Midbrain (tissue), 1 donor: Measurements from ENCODE around the gene SPEN.
"Not testable (repeated sequence)": the region's sequence is repeated elsewhere in the genome, so short reads cannot be mapped to it uniquely, and the experiment has no call there.

ENCODE experiments used
- DNase-seq: peaks from one replicate; lab custom pipeline; 2025; lab: John Stamatoyannopoulos, UW

SPEN gene

DNA sequence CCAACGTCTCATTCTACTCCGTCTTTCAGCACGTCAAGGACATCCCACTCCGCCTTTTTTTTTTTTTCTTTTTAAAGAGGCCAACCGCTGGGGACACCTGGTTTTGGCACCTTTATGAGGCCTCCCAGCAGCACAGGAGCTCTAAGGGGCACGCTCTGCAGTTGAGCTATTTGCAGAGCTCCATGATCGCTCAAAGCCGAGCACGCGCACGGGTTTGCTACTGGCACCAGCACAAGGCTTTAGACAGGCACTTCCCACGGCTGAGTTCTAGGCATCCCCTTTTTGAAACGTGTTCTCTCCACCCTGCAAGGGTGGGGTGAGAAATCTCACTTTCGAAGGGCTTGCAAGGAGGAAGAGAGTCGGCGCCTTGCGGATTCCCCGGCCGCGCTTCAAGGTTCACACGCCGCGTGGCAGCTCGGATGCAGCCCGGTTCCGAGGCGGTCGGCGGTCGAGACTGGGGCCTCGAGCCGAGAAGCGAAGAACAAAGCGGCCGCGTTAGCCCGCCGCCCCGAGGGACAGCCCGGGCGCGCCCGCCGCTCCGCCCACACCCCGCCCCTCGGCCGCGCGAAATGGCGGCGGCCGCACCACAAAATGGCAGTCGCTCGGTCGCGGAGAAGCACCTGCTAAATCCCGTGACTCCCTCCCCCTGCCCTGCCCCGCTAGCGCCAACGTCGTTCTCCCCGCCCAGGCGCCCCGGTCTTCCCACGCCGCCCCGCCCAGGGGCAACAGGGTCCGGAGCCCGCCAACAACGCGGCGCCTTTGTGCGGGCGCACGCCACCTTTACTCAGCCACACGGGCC is 12.9 kb upstream of the SPEN start:
- peak; percentile 89 for DNase-seq

DNA sequence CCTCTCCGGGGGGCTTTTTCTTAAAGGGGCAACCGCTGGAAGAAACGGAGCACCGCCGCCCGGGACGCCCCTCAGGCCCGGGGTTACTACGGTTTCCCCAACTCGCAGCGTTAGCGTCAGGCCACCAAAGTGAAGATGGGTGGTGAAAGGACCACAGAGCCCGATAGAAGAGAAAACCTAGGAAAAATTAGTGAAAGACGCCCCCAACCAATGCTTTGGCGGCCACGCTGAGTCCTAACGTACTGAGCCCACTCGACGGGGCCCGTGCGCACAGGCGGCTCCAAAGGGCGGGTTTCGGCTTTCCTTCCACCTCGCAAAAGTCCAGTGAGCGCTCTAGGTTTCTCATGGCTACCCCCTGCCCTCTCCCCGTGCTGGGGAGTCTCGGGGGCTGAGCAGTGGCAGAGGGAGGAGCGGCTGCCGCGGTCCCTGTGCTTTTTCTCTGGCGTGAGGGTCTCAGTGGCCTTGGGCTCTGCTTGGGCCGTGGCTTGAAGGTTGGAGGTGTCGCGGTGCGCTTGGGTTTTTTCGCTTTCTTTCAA is 12.2 kb upstream of the SPEN start:
- no peak for DNase-seq

- DNase-seq: peak; percentile 100
Observed at GRCh38 chr1:15835741-15836510, 11.6 kb upstream of the SPEN start.

DNA sequence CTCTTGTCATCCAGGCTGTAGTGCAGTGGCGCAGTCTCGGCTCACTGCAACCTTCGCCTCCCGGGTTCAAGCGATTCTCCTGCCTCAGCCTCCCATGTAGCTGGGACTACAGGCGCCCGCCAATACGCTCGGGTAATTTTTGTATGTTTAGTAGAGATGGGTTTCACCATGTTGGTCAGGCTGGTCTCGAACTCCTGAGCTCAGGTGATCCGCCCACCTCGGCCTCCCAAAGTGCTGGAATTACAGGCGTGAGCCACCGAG is 11.1 kb upstream of the SPEN start:
- not testable (repeated sequence) for DNase-seq

DNA sequence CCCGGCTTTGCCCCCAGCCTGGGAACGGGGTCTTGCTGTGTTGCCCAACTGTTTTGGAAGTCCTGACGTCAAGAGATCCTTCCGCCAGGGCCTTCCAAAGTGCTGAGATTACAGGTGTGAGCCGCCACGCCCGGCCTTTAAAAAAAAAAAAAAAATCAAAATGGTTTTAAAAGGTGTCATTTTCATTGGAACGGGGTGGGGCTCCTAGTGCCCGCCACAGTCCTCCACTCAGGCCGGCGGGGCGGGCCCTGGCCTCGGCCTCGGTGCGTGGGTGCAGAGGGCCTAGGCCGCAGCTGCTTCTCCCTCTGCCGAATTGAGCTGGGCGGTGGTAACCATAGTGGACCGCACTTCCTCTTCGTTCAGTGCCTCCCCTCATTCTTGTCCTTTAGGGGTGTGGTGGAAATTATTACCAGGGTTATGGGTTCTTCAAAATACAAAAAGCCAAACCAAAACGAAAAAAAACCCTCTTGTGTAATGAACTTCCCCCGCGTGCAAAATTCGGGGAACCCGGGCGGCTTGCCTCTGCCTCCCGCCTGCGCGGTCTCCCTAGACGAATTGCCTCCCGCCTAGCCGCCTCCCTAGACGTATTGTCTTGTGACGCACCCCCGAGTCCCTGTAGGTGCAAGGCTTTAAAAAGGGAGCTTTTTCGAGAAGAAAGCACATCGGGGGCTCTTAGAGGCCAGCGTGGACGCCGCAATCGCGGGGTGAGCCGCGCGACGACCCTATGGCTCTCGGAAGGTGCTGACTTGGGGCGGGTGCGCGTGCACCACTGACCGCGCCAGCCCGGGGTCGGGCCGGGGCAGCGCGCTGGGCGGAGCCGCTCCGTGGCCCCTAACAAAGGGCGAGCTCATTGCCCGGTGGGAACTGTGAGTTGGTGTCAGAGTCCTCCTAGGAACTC is 10.5 kb upstream of the SPEN start:
- no peak for DNase-seq

GRCh38 chr1:15837931-15838330 is 9.6 kb upstream of the SPEN start:
- DNase-seq: no peak

- no peak for DNase-seq
Observed at GRCh38 chr1:15838721-15839120, 8.8 kb upstream of the SPEN start.

DNA sequence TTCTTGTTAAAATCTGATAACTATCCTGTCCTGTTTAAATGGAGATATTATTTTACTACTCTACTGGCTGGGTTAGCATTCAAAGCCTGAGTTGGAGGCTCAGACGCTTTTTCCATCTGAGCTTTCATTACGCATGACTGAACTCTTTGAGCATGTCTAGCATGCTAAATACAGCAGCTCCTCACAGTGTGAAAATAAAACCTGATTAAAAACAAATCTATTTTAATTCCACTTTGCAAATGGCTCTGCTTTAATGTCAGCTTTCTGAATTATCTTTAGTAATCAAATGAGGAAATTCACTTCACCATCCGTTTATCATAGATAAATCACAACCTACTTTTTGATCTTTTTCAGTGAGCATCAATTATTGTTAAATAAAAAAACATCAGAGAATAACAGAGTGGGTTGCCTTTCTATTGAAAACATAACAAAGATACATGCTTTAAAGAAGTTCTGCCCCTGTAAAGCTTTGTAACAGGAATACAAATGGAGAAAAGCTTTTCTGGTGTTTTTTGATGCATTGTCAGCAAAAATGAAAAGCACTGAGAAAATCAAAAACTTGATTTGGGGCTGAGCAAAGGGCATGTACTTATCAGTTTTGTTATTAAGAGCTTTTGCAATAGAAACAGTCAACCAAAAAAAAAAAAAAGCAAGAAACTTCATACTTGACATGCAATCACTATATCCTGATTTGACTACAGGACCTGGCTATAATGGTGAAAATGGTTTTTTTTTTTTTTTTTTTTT is 3.5 kb upstream of the SPEN start:
- peak; percentile 77 for DNase-seq

GRCh38 chr1:15846056-15846455 is 1.5 kb upstream of the SPEN start:
- not testable (repeated sequence) for DNase-seq

GRCh38 chr1:15847893-15848142 is 311 bp downstream of the SPEN start:
- no peak for DNase-seq

DNA sequence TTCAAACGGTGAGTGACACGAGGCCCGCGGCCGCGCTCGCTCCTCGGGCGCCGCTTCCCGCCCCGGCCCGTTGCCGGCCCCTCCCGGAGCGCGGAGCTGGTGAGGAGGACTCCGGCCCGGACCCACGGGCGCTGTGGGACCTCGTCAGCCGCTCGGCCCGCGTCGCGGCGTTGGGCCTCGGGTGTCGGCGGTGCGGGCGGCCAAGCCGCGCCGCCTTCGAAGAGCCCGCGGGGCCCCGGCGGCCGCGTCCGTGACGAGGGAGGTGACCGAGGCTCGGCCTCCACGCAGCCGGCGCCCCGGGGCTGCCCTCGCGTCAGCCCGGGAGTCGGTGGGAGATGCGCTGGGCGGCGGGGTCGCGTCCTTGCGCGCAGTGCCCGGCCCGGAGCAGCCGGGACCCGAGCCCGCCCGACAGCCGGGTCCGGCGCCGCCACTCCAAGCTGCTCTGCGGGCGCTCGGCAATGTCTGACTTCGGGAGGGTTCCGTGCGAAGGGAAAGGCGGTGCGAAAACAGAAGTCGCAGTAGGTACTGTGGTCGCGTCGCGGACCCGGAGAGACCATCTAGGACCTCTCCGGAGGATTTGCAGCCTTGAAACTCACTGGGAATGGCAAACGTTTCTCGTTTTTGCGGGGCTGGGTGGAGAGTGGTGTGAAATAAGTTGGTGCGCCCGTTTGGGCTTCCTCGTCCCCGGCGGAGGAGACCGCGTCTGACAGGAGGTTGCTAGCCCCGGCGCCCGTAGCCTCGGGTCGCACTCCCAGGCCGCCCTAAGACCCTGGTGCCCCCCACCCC is 829 bp downstream of the SPEN start:
- DNase-seq: peak; percentile 17

- DNase-seq: peak; percentile 89
Observed at GRCh38 chr1:15848929-15849774, 1.6 kb downstream of the SPEN start.

GRCh38 chr1:15849775-15850324 is 2.3 kb downstream of the SPEN start:
- DNase-seq: peak; percentile 57

DNA sequence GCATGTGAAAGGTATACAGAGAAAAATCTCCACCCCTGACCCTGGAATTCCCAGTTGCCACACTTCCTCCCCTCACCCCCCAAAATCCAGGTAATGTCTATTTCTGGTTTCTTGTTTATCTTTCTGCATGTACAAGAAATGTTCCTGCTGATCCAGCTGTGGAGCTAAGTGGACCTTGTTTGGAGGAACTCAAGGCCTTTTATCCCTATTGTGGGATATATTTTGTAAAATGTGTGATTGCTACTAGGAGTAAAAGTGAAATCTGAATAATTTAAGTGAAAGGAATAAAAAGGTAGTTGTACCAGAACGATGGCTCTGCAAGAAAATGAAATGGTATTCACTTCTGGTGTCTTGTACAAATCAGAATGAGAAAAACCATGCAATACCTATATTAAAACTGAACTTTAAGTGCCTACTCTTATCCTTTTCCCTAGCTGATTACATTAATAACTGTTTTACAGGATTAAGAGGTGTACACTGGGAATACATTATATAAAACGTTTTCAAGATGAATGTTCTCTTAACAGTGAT is 3.0 kb downstream of the SPEN start:
- DNase-seq: peak; percentile 26

- peak; percentile 62 for DNase-seq
Observed at GRCh38 chr1:15851210-15852035, 3.9 kb downstream of the SPEN start.

DNA sequence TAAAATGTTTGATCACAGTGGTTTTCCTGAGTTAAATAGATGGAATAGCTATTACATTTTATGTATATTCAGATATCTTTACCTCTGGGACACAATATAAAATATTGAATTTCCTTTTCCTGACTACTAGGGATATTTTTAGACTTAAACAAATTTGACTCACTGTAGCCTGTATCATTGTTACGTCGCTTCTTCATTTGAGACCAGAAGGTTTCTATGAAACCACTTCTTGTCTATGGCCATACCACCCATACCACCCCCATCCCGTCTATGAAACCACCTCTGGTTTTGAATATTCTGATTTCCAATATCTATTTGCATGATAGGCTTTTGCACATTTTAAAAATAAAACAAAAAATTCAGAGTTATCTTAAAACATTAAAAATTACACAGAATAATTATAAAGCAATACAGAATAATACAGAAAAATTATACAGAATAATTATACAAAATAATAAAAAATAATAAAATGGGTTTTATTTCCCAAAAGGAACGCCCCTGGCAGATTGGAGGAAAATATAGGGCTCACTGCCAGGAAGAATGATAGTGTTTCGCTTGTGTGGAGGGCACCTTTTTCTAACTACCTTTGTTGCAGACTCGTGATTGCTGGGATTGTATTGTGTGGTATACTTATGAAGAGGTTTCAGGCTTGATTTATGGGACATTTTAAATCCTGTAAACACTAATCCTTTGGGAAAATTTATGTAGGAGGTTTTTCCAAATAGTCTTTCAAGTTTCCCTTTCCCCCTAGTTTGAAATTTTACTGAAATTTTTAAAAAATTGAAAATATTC is 4.7 kb downstream of the SPEN start:
- no peak for DNase-seq

DNA sequence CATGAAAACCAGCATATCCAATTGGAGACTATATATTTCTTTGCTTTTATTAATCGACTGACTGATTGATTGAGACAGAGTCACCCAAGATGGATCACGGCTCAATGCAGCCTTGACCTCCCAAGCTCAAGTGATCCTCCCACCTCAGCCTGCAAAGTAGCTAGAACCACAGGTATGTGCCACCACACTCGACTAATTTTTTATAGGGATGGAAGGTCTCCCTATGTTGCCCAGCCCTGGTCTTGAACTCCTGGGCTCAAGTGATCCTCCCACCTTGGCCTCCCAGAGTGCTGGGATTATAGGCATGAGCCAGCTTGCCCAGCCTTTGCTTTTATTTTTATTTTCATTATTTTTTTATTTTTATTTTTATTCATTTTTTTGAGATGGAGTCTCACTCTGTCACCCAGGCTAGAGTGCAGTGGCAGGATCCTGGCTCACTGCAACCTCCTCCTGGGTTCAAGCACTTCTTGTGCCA is 5.4 kb downstream of the SPEN start:
- no peak for DNase-seq

- no peak for DNase-seq
Observed at GRCh38 chr1:15856888-15857287, 9.4 kb downstream of the SPEN start.
